ENCODE measurements around the gene ABHD16A. TPM values are rescaled to one million over a fixed set of nuclear protein-coding genes. Genes with fewer than 3 reads are reported as not detected.
A peak's percentile ranks its signal among the peaks of the same experiment; 100 is the strongest.

ABHD16A gene
- total and polyA plus RNA-seq, 10 of the 15 experiments (the other 5 are each of a cell fraction or from before 2014, with no cell fraction given), result 7.5 to 43.0 (median 32.9) TPM

GRCh38 chr6:31687860-31688693 lies 15.0 kb downstream of the ABHD16A start (continued):
- TF ChIP-seq NKRF (conservative IDR thresholded peaks at IDR 0.05), result no peak
- TF ChIP-seq TCF3 (IDR thresholded peaks at IDR 0.05; ENCODE audit: borderline replicate concordance, insufficient read depth, low read depth, low read length), result no peak
- TF ChIP-seq IKZF1 (conservative IDR thresholded peaks at IDR 0.05), result no peak
- no peak for TF ChIP-seq ATF3 (IDR thresholded peaks at IDR 0.05; ENCODE audit: borderline replicate concordance, extremely low read depth, low read depth, low read length)
- TF ChIP-seq ZBED1 (IDR thresholded peaks at IDR 0.05; ENCODE audit: borderline replicate concordance), result no peak
- TF ChIP-seq CREM (IDR thresholded peaks at IDR 0.05; ENCODE audit: low read depth), result no peak
- TF ChIP-seq IKZF2 (IDR thresholded peaks at IDR 0.05), result no peak
- TF ChIP-seq TAF1 (IDR thresholded peaks at IDR 0.05; ENCODE audit: borderline replicate concordance, low read depth, low read length), result no peak

- POLR2A ChIA-PET, result no interaction called here
- no peak overlapping the region for H2AFZ ChIP-seq (ENCODE audit: control insufficient read depth, low read depth, low read length)
- ATAC-seq (no peak), FAIRE-seq (no peak), DNase-seq (ENCODE audit: low read depth, low spot score) (no peak)
- in situ Hi-C loops (cut with MboI) (no loop called here), intact Hi-C loops (cut with micrococcal nuclease; ENCODE audit: unreplicated experiment) (no loop called here)
- CTCF ChIA-PET, result interaction anchor here (1.2 kb wide), 2 partner anchors 25 to 83 kb away, joined by 3 to 4 read pairs; no protein-coding TSS in a partner anchor
- no peak overlapping the region for H3K4me2 ChIP-seq (ENCODE audit: control insufficient read depth, insufficient read depth)
- no peak overlapping the region for H3K4me3 ChIP-seq
- H4K20me1 ChIP-seq (ENCODE audit: control insufficient read depth, insufficient read depth), result no peaks in the 10 kb centered on the region
- H3K27me3 ChIP-seq (replicated peaks in 1 of 2; ENCODE audit: control insufficient read depth in 2 of 2, insufficient read depth in 2 of 2, low read length in 1 of 2), result no peaks in the 10 kb centered on the region
- SMC1A ChIA-PET (ENCODE audit: uncharacterized antibody, unreplicated experiment), result no interaction called here
- 85% methylated on average over 8 of the region's 8 CpGs for WGBS (ENCODE audit: insufficient coverage, insufficient replicate concordance, low lambda C conversion rate, missing lambda C conversion rate)
- H3K9ac ChIP-seq (ENCODE audit: control insufficient read depth, insufficient read depth, low read length), result no peak overlapping the region
- TF ChIP-seq EGR1 (IDR thresholded peaks at IDR 0.05; ENCODE audit: borderline replicate concordance in 1 of 2, low read depth in 2 of 2, low read length in 2 of 2), result no peak
- peak; percentile 27; the same call in 1 of the 2 replicates for TF ChIP-seq POLR2AphosphoS5 (IDR thresholded peaks at IDR 0.05; ENCODE audit: low read length)
- TSS peak; percentile 22 for BruUV-seq (replicated peaks)
- RAD21 ChIA-PET (ENCODE audit: unreplicated experiment), result no interaction called here
- H3K79me2 ChIP-seq (ENCODE audit: control insufficient read depth, insufficient read depth, low read length), result no peaks in the 10 kb centered on the region
- H3K9me3 ChIP-seq (replicated peaks; ENCODE audit: control insufficient read depth, insufficient read depth, low read length), result no peaks in the 10 kb centered on the region
- no peak overlapping the region for H3K27ac ChIP-seq (ENCODE audit: control insufficient read depth, insufficient read depth)
- peaks cover 7 to 31% of the 10 kb centered on the region in 2 experiments; a peak in 3 of 4 replicates for H3K36me3 ChIP-seq (ENCODE audit: control insufficient read depth in 2 of 2, insufficient read depth in 2 of 2, low read length in 1 of 2)
- H3K4me1 ChIP-seq (ENCODE audit: control insufficient read depth, insufficient read depth, low read length), result no peaks in the 10 kb centered on the region
These were observed 15.8 kb downstream of the ABHD16A start for GRCh38 chr6:31687321-31687720.
